Measurements from ENCODE around the gene RELL1. TPM values are rescaled to one million over a fixed set of nuclear protein-coding genes. Genes with fewer than 3 reads are reported as not detected.
A peak's percentile ranks its signal among the peaks of the same experiment; 100 is the strongest.

Gene RELL1
- total and polyA plus RNA-seq, 4 experiments from 2014 or later = 3.9 to 36.9 (median 21.9) TPM

- H3K27me3 Mint-ChIP-seq = no peaks in the 10 kb centered on the region
These were observed 41.5 kb upstream of the RELL1 start for GRCh38 chr4:37727635-37728034.

GRCh38 chr4:37726666-37727065 lies 40.5 kb upstream of the RELL1 start:
- no peaks in the 10 kb centered on the region for H3K36me3 ChIP-seq (ENCODE audit: insufficient read depth, low read length)
- H3K4me3 Mint-ChIP-seq = no peak overlapping the region
- no peaks in the 10 kb centered on the region for H3K27me3 ChIP-seq (ENCODE audit: insufficient read depth, low read length)
- CTCF ChIA-PET (ENCODE audit: partially characterized antibody) = no interaction called here
- no peak for DNase-seq
- POLR2A ChIA-PET (ENCODE audit: partially characterized antibody) = no interaction called here
- peaks cover 11 to 17% (median 15%) of the 10 kb centered on the region in 4 donors for H3K4me1 Mint-ChIP-seq
- no peak overlapping the region for H3K27ac ChIP-seq (ENCODE audit: low read depth, low read length)
- no peak overlapping the region for H3K27ac Mint-ChIP-seq
- H3K9me3 Mint-ChIP-seq = peaks cover 0 to 2% (median 0%) of the 10 kb centered on the region in 8 donors
- peaks cover 13% of the 10 kb centered on the region for H3K4me1 ChIP-seq (ENCODE audit: insufficient read depth, low read length)
- no peak overlapping the region for H3K4me3 ChIP-seq (ENCODE audit: low read length in 2 of 2)
- H3K36me3 Mint-ChIP-seq = no peaks in the 10 kb centered on the region
- no peaks in the 10 kb centered on the region for H3K9me3 ChIP-seq (ENCODE audit: control insufficient read depth in 1 of 2, low read length in 2 of 2)
- intact Hi-C loops (cut with micrococcal nuclease) = no loop called here
- no peaks in the 10 kb centered on the region for H3K27me3 Mint-ChIP-seq

More at GRCh38 chr4:37727635-37728034, 41.5 kb upstream of the RELL1 start:
- Mint-ChIP-seq H3K9me3 (peaks cover 0 to 2% (median 0%) of the 10 kb centered on the region in 8 donors), H3K4me1 (peaks cover 5 to 7% (median 6%) of the 10 kb centered on the region in 4 donors), H3K27ac (no peak overlapping the region), H3K4me3 (no peak overlapping the region), H3K36me3 (no peaks in the 10 kb centered on the region)
- Histone ChIP-seq H3K9me3 (ENCODE audit: control insufficient read depth in 1 of 2, low read length in 2 of 2) (no peaks in the 10 kb centered on the region), H3K4me1 (ENCODE audit: insufficient read depth, low read length) (peaks cover 4% of the 10 kb centered on the region), H3K27me3 (ENCODE audit: insufficient read depth, low read length) (no peaks in the 10 kb centered on the region), H3K27ac (ENCODE audit: low read depth, low read length) (no peak overlapping the region), H3K4me3 (ENCODE audit: low read length in 2 of 2) (no peak overlapping the region), H3K36me3 (ENCODE audit: insufficient read depth, low read length) (no peaks in the 10 kb centered on the region)
- POLR2A ChIA-PET (ENCODE audit: partially characterized antibody) = no interaction called here
- DNase-seq = no peak
- CTCF ChIA-PET (ENCODE audit: partially characterized antibody) = no interaction called here
- intact Hi-C loops (cut with micrococcal nuclease) = no loop called here

GRCh38 chr4:37725718-37726117 lies 39.5 kb upstream of the RELL1 start:
- ChIA-PET POLR2A (ENCODE audit: partially characterized antibody) (no interaction called here), CTCF (ENCODE audit: partially characterized antibody) (no interaction called here)
- H3K27ac Mint-ChIP-seq = no peak overlapping the region
- Histone ChIP-seq H3K27ac (ENCODE audit: low read depth, low read length) (no peak overlapping the region), H3K27me3 (ENCODE audit: insufficient read depth, low read length) (no peaks in the 10 kb centered on the region), H3K4me1 (ENCODE audit: insufficient read depth, low read length) (peaks cover 13% of the 10 kb centered on the region), H3K36me3 (ENCODE audit: insufficient read depth, low read length) (no peaks in the 10 kb centered on the region), H3K9me3 (ENCODE audit: control insufficient read depth in 1 of 2, low read length in 2 of 2) (no peaks in the 10 kb centered on the region), H3K4me3 (ENCODE audit: low read length in 2 of 2) (no peak overlapping the region)
- peaks cover 0 to 2% (median 0%) of the 10 kb centered on the region in 8 donors for H3K9me3 Mint-ChIP-seq
- peaks cover 11 to 18% (median 15%) of the 10 kb centered on the region in 4 donors for H3K4me1 Mint-ChIP-seq
- H3K4me3 Mint-ChIP-seq = no peak overlapping the region
- intact Hi-C loops (cut with micrococcal nuclease) = no loop called here
- H3K36me3 Mint-ChIP-seq = no peaks in the 10 kb centered on the region
- DNase-seq = no peak
- H3K27me3 Mint-ChIP-seq = no peaks in the 10 kb centered on the region

- peak overlapping the region in 2 of 7 donors; percentile 4 to 44 for H3K27ac Mint-ChIP-seq
- ChIA-PET CTCF (ENCODE audit: partially characterized antibody) (no interaction called here), POLR2A (ENCODE audit: partially characterized antibody) (no interaction called here)
These were observed 36.9 kb upstream of the RELL1 start for GRCh38 chr4:37723067-37723466.

GRCh38 chr4:37721995-37722638 lies 35.9 kb upstream of the RELL1 start:
- peaks cover 0 to 2% (median 0%) of the 10 kb centered on the region in 8 donors for H3K9me3 Mint-ChIP-seq
- no peaks in the 10 kb centered on the region for H3K36me3 ChIP-seq (ENCODE audit: insufficient read depth, low read length)
- H3K9me3 ChIP-seq (ENCODE audit: control insufficient read depth in 1 of 2, low read length in 2 of 2) = no peaks in the 10 kb centered on the region
- H3K4me1 ChIP-seq (ENCODE audit: insufficient read depth, low read length) = peaks cover 13% of the 10 kb centered on the region
- CTCF ChIA-PET (ENCODE audit: partially characterized antibody) = interaction anchor here (1.0 to 1.1 kb wide), 2 partner anchors 11 to 118 kb away, joined by 3 read pairs; no protein-coding TSS in a partner anchor
- peak overlapping the region in 2 of 8 donors; percentile 3 to 35 for H3K4me3 Mint-ChIP-seq
- POLR2A ChIA-PET (ENCODE audit: partially characterized antibody) = interaction anchor here (0.7 kb wide), 1 partner anchor 36 kb away, joined by 3 read pairs; the partner anchor contains the start of gene RELL1
- DNase-seq = peak in 4 of 5 donors; percentile 4 to 24 (median 13)
- H3K36me3 Mint-ChIP-seq = no peaks in the 10 kb centered on the region
- H3K27ac ChIP-seq (ENCODE audit: low read depth, low read length) = no peak overlapping the region
- H3K27me3 ChIP-seq (ENCODE audit: insufficient read depth, low read length) = no peaks in the 10 kb centered on the region
- peaks cover 11 to 18% (median 14%) of the 10 kb centered on the region in 4 donors for H3K4me1 Mint-ChIP-seq
- H3K27me3 Mint-ChIP-seq = peaks cover 0 to 5% of the 10 kb centered on the region in 2 donors
- intact Hi-C loops (cut with micrococcal nuclease) = no loop called here
- H3K4me3 ChIP-seq (ENCODE audit: low read length in 2 of 2) = no peak overlapping the region
- peak overlapping the region in 6 of 7 donors; percentile 31 to 69 (median 48) for H3K27ac Mint-ChIP-seq

More at GRCh38 chr4:37723067-37723466, 36.9 kb upstream of the RELL1 start:
- Histone ChIP-seq H3K27ac (ENCODE audit: low read depth, low read length) (no peak overlapping the region), H3K36me3 (ENCODE audit: insufficient read depth, low read length) (no peaks in the 10 kb centered on the region), H3K4me3 (ENCODE audit: low read length in 2 of 2) (no peak overlapping the region), H3K4me1 (ENCODE audit: insufficient read depth, low read length) (peaks cover 13% of the 10 kb centered on the region), H3K27me3 (ENCODE audit: insufficient read depth, low read length) (no peaks in the 10 kb centered on the region), H3K9me3 (ENCODE audit: control insufficient read depth in 1 of 2, low read length in 2 of 2) (no peaks in the 10 kb centered on the region)
- H3K27me3 Mint-ChIP-seq = peaks cover 0 to 3% of the 10 kb centered on the region in 2 donors
- H3K36me3 Mint-ChIP-seq = no peaks in the 10 kb centered on the region
- H3K4me1 Mint-ChIP-seq = peaks cover 11 to 18% (median 15%) of the 10 kb centered on the region in 4 donors
- H3K4me3 Mint-ChIP-seq = peak overlapping the region in 2 of 8 donors; percentile 3 to 22
- H3K9me3 Mint-ChIP-seq = peaks cover 0 to 2% (median 0%) of the 10 kb centered on the region in 8 donors
- DNase-seq = no peak
- intact Hi-C loops (cut with micrococcal nuclease) = no loop called here

- peaks cover 0 to 5% of the 10 kb centered on the region in 2 donors for H3K27me3 Mint-ChIP-seq
- H3K27ac ChIP-seq (ENCODE audit: low read depth, low read length) = no peak overlapping the region
- peaks cover 11 to 18% (median 15%) of the 10 kb centered on the region in 4 donors for H3K4me1 Mint-ChIP-seq
- no peaks in the 10 kb centered on the region for H3K36me3 Mint-ChIP-seq
- H3K27me3 ChIP-seq (ENCODE audit: insufficient read depth, low read length) = no peaks in the 10 kb centered on the region
- no peak overlapping the region for H3K4me3 ChIP-seq (ENCODE audit: low read length in 2 of 2)
- ChIA-PET POLR2A (ENCODE audit: partially characterized antibody) (no interaction called here), CTCF (ENCODE audit: partially characterized antibody) (no interaction called here)
- intact Hi-C loops (cut with micrococcal nuclease) = no loop called here
- H3K36me3 ChIP-seq (ENCODE audit: insufficient read depth, low read length) = no peaks in the 10 kb centered on the region
- no peak overlapping the region for H3K4me3 Mint-ChIP-seq
- no peaks in the 10 kb centered on the region for H3K9me3 ChIP-seq (ENCODE audit: control insufficient read depth in 1 of 2, low read length in 2 of 2)
- no peak overlapping the region for H3K27ac Mint-ChIP-seq
- DNase-seq = no peak
- peaks cover 13% of the 10 kb centered on the region for H3K4me1 ChIP-seq (ENCODE audit: insufficient read depth, low read length)
- peaks cover 0 to 2% (median 0%) of the 10 kb centered on the region in 8 donors for H3K9me3 Mint-ChIP-seq
These were observed 32.8 kb upstream of the RELL1 start for GRCh38 chr4:37719021-37719420.

- peaks cover 5% of the 10 kb centered on the region for H3K27me3 ChIP-seq (ENCODE audit: insufficient read depth, low read length)
- POLR2A ChIA-PET (ENCODE audit: partially characterized antibody) = no interaction called here
- no peak overlapping the region for H3K27ac ChIP-seq (ENCODE audit: low read depth, low read length)
- Mint-ChIP-seq H3K36me3 (no peaks in the 10 kb centered on the region), H3K9me3 (no peaks in the 10 kb centered on the region), H3K4me3 (no peak overlapping the region), H3K27me3 (peaks cover 2 to 5% of the 10 kb centered on the region in 2 donors), H3K4me1 (peaks cover 5 to 10% (median 9%) of the 10 kb centered on the region in 4 donors), H3K27ac (no peak overlapping the region)
- DNase-seq = no peak
- H3K4me3 ChIP-seq (ENCODE audit: low read length in 2 of 2) = no peak overlapping the region
- no peaks in the 10 kb centered on the region for H3K9me3 ChIP-seq (ENCODE audit: control insufficient read depth in 1 of 2, low read length in 2 of 2)
- intact Hi-C loops (cut with micrococcal nuclease) = no loop called here
- CTCF ChIA-PET (ENCODE audit: partially characterized antibody) = no interaction called here
- peaks cover 9% of the 10 kb centered on the region for H3K4me1 ChIP-seq (ENCODE audit: insufficient read depth, low read length)
- no peaks in the 10 kb centered on the region for H3K36me3 ChIP-seq (ENCODE audit: insufficient read depth, low read length)
These were observed 31.4 kb upstream of the RELL1 start for GRCh38 chr4:37717576-37717975.
